GM12864 (cell line): ENCODE results near the gene OR2B2.

ENCODE experiments used
- DNase-seq: peaks from one replicate; pipeline ENCODE4 v3.0.0-alpha.2; 2011; ENCODE audit warnings: low read depth
- H3K4me3 ChIP-seq: 2 replicates; pipeline ENCODE4 v1.5.1; 2011; ENCODE audit warnings: mild to moderate bottlenecking, low read depth, low read length, control low read depth
- CTCF ChIP-seq: IDR thresholded peaks from 2 replicates; pipeline ENCODE4 v1.5.1; 2011; ENCODE audit warnings: low read depth, mild to moderate bottlenecking, moderate library complexity, low read length, control low read depth, inconsistent platforms; ENCODE audit errors: missing control alignments

Gene OR2B2

DNA sequence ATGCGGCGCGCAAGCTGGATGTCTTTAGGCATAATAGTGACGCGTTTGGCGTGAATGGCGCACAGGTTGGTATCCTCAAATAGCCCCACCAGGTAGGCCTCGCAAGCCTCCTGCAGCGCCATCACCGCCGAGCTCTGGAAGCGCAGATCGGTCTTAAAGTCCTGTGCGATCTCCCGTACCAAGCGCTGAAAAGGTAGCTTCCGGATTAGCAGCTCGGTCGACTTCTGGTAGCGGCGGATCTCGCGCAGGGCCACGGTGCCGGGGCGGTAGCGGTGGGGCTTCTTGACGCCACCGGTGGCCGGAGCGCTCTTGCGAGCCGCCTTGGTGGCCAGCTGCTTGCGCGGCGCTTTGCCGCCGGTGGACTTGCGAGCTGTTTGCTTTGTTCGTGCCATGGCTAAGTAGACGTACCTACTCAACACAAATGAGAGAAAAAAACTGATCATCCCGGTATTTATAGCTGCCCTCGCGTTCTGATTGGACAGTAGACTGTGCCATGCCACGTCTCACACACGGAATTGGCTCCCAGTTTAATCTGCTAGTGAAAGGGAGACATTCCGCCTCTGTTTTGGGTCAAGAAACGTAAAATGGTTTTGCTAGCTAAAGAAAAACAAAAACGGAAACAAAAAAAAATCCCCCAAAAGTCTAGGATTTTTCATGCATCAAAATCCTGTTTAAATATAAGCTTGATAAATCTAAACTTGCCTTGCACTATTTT is 40.1 kb downstream of the OR2B2 start:
- peak; percentile 97 for DNase-seq
- TF ChIP-seq CTCF: peak; percentile 59
- H3K4me3 ChIP-seq: peak overlapping the region; percentile 58

DNA sequence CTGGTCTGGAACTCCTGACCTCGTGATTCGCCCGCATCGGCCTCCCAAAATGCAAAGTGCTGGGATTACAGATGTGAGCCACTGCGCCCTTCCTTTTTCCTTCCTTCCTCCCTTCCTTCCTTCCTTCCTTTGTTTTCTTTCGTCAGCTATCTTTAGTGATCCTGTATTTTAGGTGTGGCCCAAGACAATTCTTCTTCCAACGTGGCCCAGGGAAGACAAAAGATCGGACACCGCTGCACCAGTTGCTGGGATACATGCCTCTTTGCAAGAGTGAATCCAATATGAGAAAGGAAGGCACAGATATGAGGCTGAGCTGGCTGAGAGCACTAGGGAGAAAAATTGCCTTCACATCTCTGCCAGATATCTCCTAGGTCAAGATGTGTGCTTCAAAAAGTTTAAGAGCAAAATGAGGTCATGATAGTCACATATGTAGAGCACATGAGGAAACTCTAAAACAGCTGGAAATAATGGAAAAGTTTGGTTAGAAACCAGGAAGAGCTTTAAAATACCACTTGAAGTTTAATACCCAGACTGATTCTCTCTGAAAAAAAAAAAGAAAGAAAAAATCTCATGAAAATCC is 41.8 kb downstream of the OR2B2 start:
- no peak for TF ChIP-seq CTCF
- H3K4me3 ChIP-seq: no peak overlapping the region; the same call in 1 of the 2 replicates
- no peak for DNase-seq

- TF ChIP-seq CTCF: no peak
- no peak overlapping the region for H3K4me3 ChIP-seq
Observed at GRCh38 chr6:27868311-27868710, 43.9 kb downstream of the OR2B2 start.

GRCh38 chr6:27867945-27868300 is 44.3 kb downstream of the OR2B2 start:
- no peak overlapping the region for H3K4me3 ChIP-seq
- no peak for DNase-seq
- no peak for TF ChIP-seq CTCF

More at GRCh38 chr6:27868311-27868710, 43.9 kb downstream of the OR2B2 start:
- DNase-seq: no peak

DNA sequence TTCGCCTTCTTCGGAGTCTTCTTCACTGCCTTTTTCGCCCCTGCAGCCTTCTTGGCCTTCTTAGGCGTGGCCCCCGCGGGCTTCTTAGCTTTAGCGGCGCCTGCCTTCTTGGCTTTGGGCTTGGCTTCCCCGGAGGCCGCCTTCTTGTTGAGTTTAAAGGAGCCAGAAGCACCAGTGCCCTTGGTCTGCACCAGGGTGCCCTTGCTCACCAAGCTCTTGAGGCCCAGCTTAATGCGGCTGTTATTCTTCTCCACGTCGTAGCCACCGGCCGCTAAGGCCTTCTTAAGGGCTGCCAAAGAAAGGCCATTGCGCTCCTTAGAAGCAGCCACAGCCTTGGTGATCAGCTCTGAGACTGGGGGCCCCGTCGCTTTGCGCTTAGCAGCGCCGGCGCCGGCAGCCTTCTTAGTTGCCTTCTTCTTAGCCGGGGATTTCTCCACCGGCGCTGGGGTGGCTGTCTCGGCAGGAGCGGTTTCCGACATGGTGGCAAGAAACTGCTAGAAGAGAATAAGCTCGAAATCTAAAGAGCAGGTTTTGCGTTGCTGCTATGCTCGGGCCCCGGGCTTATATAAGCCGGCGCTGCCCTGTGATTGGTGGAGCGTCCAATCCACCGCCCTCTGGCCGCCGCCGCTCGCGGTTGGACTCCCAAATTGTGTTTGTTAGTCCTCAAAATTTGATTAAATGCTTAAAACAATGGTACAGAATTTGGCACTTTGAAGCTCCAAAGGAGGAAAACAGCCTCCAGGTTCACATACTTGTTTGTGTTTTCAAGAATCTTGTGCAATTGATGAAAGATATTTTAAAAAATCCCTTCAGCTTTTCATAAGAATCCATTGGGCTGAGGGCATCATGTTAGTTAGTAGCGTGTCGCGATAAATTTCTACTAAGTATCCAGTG is 44.9 kb downstream of the OR2B2 start:
- DNase-seq: peak; percentile 83
- no peak for TF ChIP-seq CTCF
- H3K4me3 ChIP-seq: peak overlapping the region; percentile 62

GRCh38 chr6:27866357-27867050 is 45.7 kb downstream of the OR2B2 start:
- H3K4me3 ChIP-seq: peak overlapping the region; percentile 62
- peak; percentile 82 for DNase-seq

More at GRCh38 chr6:27866357-27867050, 45.7 kb downstream of the OR2B2 start:
- no peak for TF ChIP-seq CTCF
